Activated T-cell treated with anti-CD3 and anti-CD28 coated beads, Interleukin-2, amount 50 U/mL, for 24 hours (primary cell): ENCODE measurements around the gene CXCL17.

Source experiments
- DNase-seq: peaks from one replicate; pipeline ENCODE4 v3.0.0-alpha.2; 2020
- H3K27ac Mint-ChIP-seq: 2 replicates; pipeline ENCODE4 v1.8.0; 2020; ENCODE audit warnings: mild to moderate bottlenecking, mixed read lengths
- H3K27me3 Mint-ChIP-seq: 2 replicates; pipeline ENCODE4 v1.8.0; 2020; ENCODE audit warnings: mixed read lengths
- H3K36me3 Mint-ChIP-seq: 2 replicates; pipeline ENCODE4 v1.8.0; 2020; ENCODE audit warnings: low read depth, mixed read lengths
- H3K4me1 Mint-ChIP-seq: 2 replicates; pipeline ENCODE4 v1.8.0; 2020; ENCODE audit warnings: low read depth, mixed read lengths
- H3K4me3 Mint-ChIP-seq: 2 replicates; pipeline ENCODE4 v1.8.0; 2020; ENCODE audit warnings: mild to moderate bottlenecking, moderate library complexity, mixed read lengths
- H3K9me3 Mint-ChIP-seq: 2 replicates; pipeline ENCODE4 v1.8.0; 2020; ENCODE audit warnings: mixed read lengths

CXCL17 gene

GRCh38 chr19:42407085-42407815 lies 35.5 kb downstream of the CXCL17 start:
- no peak for DNase-seq
- H3K9me3 Mint-ChIP-seq = no peaks in the 10 kb centered on the region
- no peak overlapping the region for H3K27ac Mint-ChIP-seq

GRCh38 chr19:42406111-42406510 lies 36.6 kb downstream of the CXCL17 start:
- Mint-ChIP-seq H3K9me3 (no peaks in the 10 kb centered on the region), H3K27me3 (no peaks in the 10 kb centered on the region), H3K4me1 (peaks cover 12% of the 10 kb centered on the region), H3K36me3 (peaks cover 63% of the 10 kb centered on the region), H3K4me3 (no peak overlapping the region), H3K27ac (peak overlapping the region; percentile 3)
- no peak for DNase-seq

More at GRCh38 chr19:42407085-42407815, 35.5 kb downstream of the CXCL17 start:
- Mint-ChIP-seq H3K4me1 (peaks cover 3% of the 10 kb centered on the region), H3K36me3 (peaks cover 69% of the 10 kb centered on the region), H3K4me3 (no peak overlapping the region), H3K27me3 (no peaks in the 10 kb centered on the region)

- Mint-ChIP-seq H3K27me3 (no peaks in the 10 kb centered on the region), H3K27ac (peak overlapping the region; percentile 66), H3K4me3 (no peak overlapping the region), H3K36me3 (peaks cover 46% of the 10 kb centered on the region), H3K9me3 (no peaks in the 10 kb centered on the region), H3K4me1 (peaks cover 25% of the 10 kb centered on the region)
- DNase-seq = no peak
Observed at GRCh38 chr19:42403586-42403985, 39.2 kb downstream of the CXCL17 start.

GRCh38 chr19:42402376-42403116 lies 40.2 kb downstream of the CXCL17 start:
- Mint-ChIP-seq H3K27me3 (no peaks in the 10 kb centered on the region), H3K9me3 (no peaks in the 10 kb centered on the region), H3K4me3 (peak overlapping the region; percentile 77), H3K36me3 (peaks cover 36% of the 10 kb centered on the region), H3K27ac (peak overlapping the region; percentile 40), H3K4me1 (peaks cover 31% of the 10 kb centered on the region)
- DNase-seq = no peak

- no peaks in the 10 kb centered on the region for H3K27me3 Mint-ChIP-seq
- peaks cover 37% of the 10 kb centered on the region for H3K4me1 Mint-ChIP-seq
- no peaks in the 10 kb centered on the region for H3K9me3 Mint-ChIP-seq
- peak overlapping the region; percentile 76 for H3K27ac Mint-ChIP-seq
- H3K36me3 Mint-ChIP-seq = peaks cover 30% of the 10 kb centered on the region
- H3K4me3 Mint-ChIP-seq = peak overlapping the region; percentile 77
- DNase-seq = peak; percentile 85
Observed at GRCh38 chr19:42401365-42402303, 41.1 kb downstream of the CXCL17 start.

GRCh38 chr19:42400404-42400803 lies 42.3 kb downstream of the CXCL17 start:
- no peak for DNase-seq
- no peaks in the 10 kb centered on the region for H3K9me3 Mint-ChIP-seq
- H3K4me3 Mint-ChIP-seq = no peak overlapping the region
- H3K27ac Mint-ChIP-seq = peak overlapping the region; percentile 23
- H3K36me3 Mint-ChIP-seq = peaks cover 22% of the 10 kb centered on the region
- H3K4me1 Mint-ChIP-seq = peaks cover 41% of the 10 kb centered on the region
- H3K27me3 Mint-ChIP-seq = no peaks in the 10 kb centered on the region

- Mint-ChIP-seq H3K36me3 (peaks cover 3% of the 10 kb centered on the region), H3K4me3 (peak overlapping the region; percentile 84), H3K4me1 (peaks cover 41% of the 10 kb centered on the region), H3K27ac (peak overlapping the region; percentile 94), H3K9me3 (no peaks in the 10 kb centered on the region), H3K27me3 (no peaks in the 10 kb centered on the region)
- DNase-seq = no peak
Observed at GRCh38 chr19:42397263-42398166, 45.2 kb downstream of the CXCL17 start.

GRCh38 chr19:42396381-42397262 lies 46.1 kb downstream of the CXCL17 start:
- DNase-seq = peak; percentile 99
- H3K36me3 Mint-ChIP-seq = peaks cover 3% of the 10 kb centered on the region
- H3K27me3 Mint-ChIP-seq = no peaks in the 10 kb centered on the region
- H3K4me1 Mint-ChIP-seq = peaks cover 32% of the 10 kb centered on the region
- peak overlapping the region; percentile 94 for H3K27ac Mint-ChIP-seq
- H3K9me3 Mint-ChIP-seq = no peaks in the 10 kb centered on the region
- peak overlapping the region; percentile 84 for H3K4me3 Mint-ChIP-seq

- Mint-ChIP-seq H3K36me3 (peaks cover 3% of the 10 kb centered on the region), H3K4me3 (no peak overlapping the region), H3K27ac (no peak overlapping the region), H3K4me1 (peaks cover 21% of the 10 kb centered on the region), H3K27me3 (peaks cover 12% of the 10 kb centered on the region), H3K9me3 (no peaks in the 10 kb centered on the region)
- DNase-seq = no peak
Observed at GRCh38 chr19:42394751-42395150, 48.0 kb downstream of the CXCL17 start.

GRCh38 chr19:42392165-42392564 lies 50.6 kb downstream of the CXCL17 start:
- H3K27ac Mint-ChIP-seq = no peak overlapping the region
- H3K9me3 Mint-ChIP-seq = no peaks in the 10 kb centered on the region
- peaks cover 25% of the 10 kb centered on the region for H3K27me3 Mint-ChIP-seq
- DNase-seq = no peak
- H3K4me3 Mint-ChIP-seq = no peak overlapping the region
- H3K4me1 Mint-ChIP-seq = peaks cover 8% of the 10 kb centered on the region
- H3K36me3 Mint-ChIP-seq = peaks cover under 1% of the 10 kb centered on the region

- Mint-ChIP-seq H3K27me3 (peaks cover 37% of the 10 kb centered on the region), H3K9me3 (no peaks in the 10 kb centered on the region), H3K4me3 (no peak within 1 kb of the TSS), H3K36me3 (no peaks in the 10 kb centered on the region), H3K4me1 (peaks cover 7% of the 10 kb centered on the region), H3K27ac (no peak within 1 kb of the TSS)
- DNase-seq = no peak
Observed at GRCh38 chr19:42389899-42390298, 52.8 kb downstream of the CXCL17 start, which contains the start of gene CNFN. Gene CNFN (minus strand): TSS chr19:42390297. CDS start chr19:42389037, 1,260 bp downstream.

GRCh38 chr19:42388851-42389489 lies 53.8 kb downstream of the CXCL17 start:
- no peak for DNase-seq
- H3K36me3 Mint-ChIP-seq = no peaks in the 10 kb centered on the region
- H3K4me1 Mint-ChIP-seq = peaks cover 7% of the 10 kb centered on the region
- H3K27ac Mint-ChIP-seq = no peak overlapping the region
- H3K4me3 Mint-ChIP-seq = no peak overlapping the region
- H3K27me3 Mint-ChIP-seq = peaks cover 37% of the 10 kb centered on the region
- H3K9me3 Mint-ChIP-seq = no peaks in the 10 kb centered on the region
